ENCODE results near the gene NEUROD6. TPM values are rescaled to one million over a fixed set of nuclear protein-coding genes. Genes with fewer than 3 reads are reported as not detected.

NEUROD6 gene
- not detected for total RNA-seq
- not detected for polyA plus RNA-seq
- long read RNA-seq, donor 1 = 0 reads
- long read RNA-seq, donor 2 = 0 reads

GRCh38 chr7:31340603-31341002 lies at the start of gene NEUROD6:
NEUROD6 (minus strand) TSS chr7:31340726; CDS start chr7:31339268, 1,458 bp downstream.
- Histone ChIP-seq H3K27me3 (ENCODE audit: control insufficient read depth in 1 of 2, insufficient read depth in 2 of 2, low read length in 1 of 2) (no peaks in the 10 kb centered on the region), H3K27ac (ENCODE audit: low read depth in 1 of 2, low read length in 2 of 2) (no peak within 1 kb of the TSS), H3K36me3 (ENCODE audit: control insufficient read depth in 1 of 2, insufficient read depth in 2 of 2, low read length in 1 of 2) (no peaks in the 10 kb centered on the region), H3K4me1 (ENCODE audit: control insufficient read depth in 1 of 2, insufficient read depth in 2 of 2, low read length in 2 of 2) (no peaks in the 10 kb centered on the region), H3K4me3 (ENCODE audit: low read length in 2 of 2) (no peak within 1 kb of the TSS), H3K9me3 (ENCODE audit: control insufficient read depth, low read length) (no peaks in the 10 kb centered on the region)
- WGBS, 2 donors = 63 to 65% methylated on average over 6 of the region's 6 CpGs
- no peak for ATAC-seq (ENCODE audit: low FRiP score)
- no peak for DNase-seq
- intact Hi-C loops (cut with DNase I) = no loop called here

GRCh38 chr7:31384466-31384865 lies 43.9 kb upstream of the NEUROD6 start:
- DNase-seq = no peak
- no peak overlapping the region for H3K27ac ChIP-seq (ENCODE audit: low read depth in 1 of 2, low read length in 2 of 2)
- no peaks in the 10 kb centered on the region for H3K27me3 ChIP-seq (ENCODE audit: control insufficient read depth in 1 of 2, insufficient read depth in 2 of 2, low read length in 1 of 2)
- H3K4me3 ChIP-seq (ENCODE audit: low read length in 2 of 2) = no peak overlapping the region
- no peaks in the 10 kb centered on the region for H3K36me3 ChIP-seq (ENCODE audit: control insufficient read depth in 1 of 2, insufficient read depth in 2 of 2, low read length in 1 of 2)
- WGBS, 2 donors = 28 to 31% methylated on average over 4 of the region's 4 CpGs
- no peaks in the 10 kb centered on the region for H3K4me1 ChIP-seq (ENCODE audit: control insufficient read depth in 1 of 2, insufficient read depth in 2 of 2, low read length in 2 of 2)
- H3K9me3 ChIP-seq (ENCODE audit: control insufficient read depth, low read length) = no peaks in the 10 kb centered on the region
- intact Hi-C loops (cut with DNase I) = no loop called here
- ATAC-seq (ENCODE audit: low FRiP score) = no peak

GRCh38 chr7:31382722-31383121 lies 42.2 kb upstream of the NEUROD6 start:
- 67 to 72% methylated on average over 2 of the region's 2 CpGs for WGBS, 2 donors
- Histone ChIP-seq H3K36me3 (ENCODE audit: control insufficient read depth in 1 of 2, insufficient read depth in 2 of 2, low read length in 1 of 2) (no peaks in the 10 kb centered on the region), H3K9me3 (ENCODE audit: control insufficient read depth, low read length) (no peaks in the 10 kb centered on the region), H3K27me3 (ENCODE audit: control insufficient read depth in 1 of 2, insufficient read depth in 2 of 2, low read length in 1 of 2) (no peaks in the 10 kb centered on the region), H3K4me3 (ENCODE audit: low read length in 2 of 2) (no peak overlapping the region), H3K4me1 (ENCODE audit: control insufficient read depth in 1 of 2, insufficient read depth in 2 of 2, low read length in 2 of 2) (no peaks in the 10 kb centered on the region), H3K27ac (ENCODE audit: low read depth in 1 of 2, low read length in 2 of 2) (no peak overlapping the region)
- DNase-seq (no peak), ATAC-seq (ENCODE audit: low FRiP score) (no peak)
- intact Hi-C loops (cut with DNase I) = no loop called here

GRCh38 chr7:31373337-31374289 lies 33.1 kb upstream of the NEUROD6 start:
- no peak for DNase-seq
- WGBS, 2 donors = 78 to 80% methylated on average over 12 of the region's 12 CpGs
- Histone ChIP-seq H3K27ac (ENCODE audit: low read depth in 1 of 2, low read length in 2 of 2) (no peak overlapping the region), H3K4me3 (ENCODE audit: low read length in 2 of 2) (no peak overlapping the region), H3K36me3 (ENCODE audit: control insufficient read depth in 1 of 2, insufficient read depth in 2 of 2, low read length in 1 of 2) (no peaks in the 10 kb centered on the region), H3K27me3 (ENCODE audit: control insufficient read depth in 1 of 2, insufficient read depth in 2 of 2, low read length in 1 of 2) (no peaks in the 10 kb centered on the region), H3K9me3 (ENCODE audit: control insufficient read depth, low read length) (no peaks in the 10 kb centered on the region), H3K4me1 (ENCODE audit: control insufficient read depth in 1 of 2, insufficient read depth in 2 of 2, low read length in 2 of 2) (no peaks in the 10 kb centered on the region)
- ATAC-seq (ENCODE audit: low FRiP score) = no peak
- intact Hi-C loops (cut with DNase I) = loop anchor here in 1 of 2 donors (2.0 kb wide), 1 partner anchor 261 kb away; no protein-coding TSS in a partner anchor

- ATAC-seq (ENCODE audit: low FRiP score) = no peak
- Histone ChIP-seq H3K4me3 (ENCODE audit: low read length in 2 of 2) (no peak overlapping the region), H3K9me3 (ENCODE audit: control insufficient read depth, low read length) (no peaks in the 10 kb centered on the region), H3K27ac (ENCODE audit: low read depth in 1 of 2, low read length in 2 of 2) (no peak overlapping the region), H3K27me3 (ENCODE audit: control insufficient read depth in 1 of 2, insufficient read depth in 2 of 2, low read length in 1 of 2) (no peaks in the 10 kb centered on the region), H3K36me3 (ENCODE audit: control insufficient read depth in 1 of 2, insufficient read depth in 2 of 2, low read length in 1 of 2) (no peaks in the 10 kb centered on the region), H3K4me1 (ENCODE audit: control insufficient read depth in 1 of 2, insufficient read depth in 2 of 2, low read length in 2 of 2) (no peaks in the 10 kb centered on the region)
- intact Hi-C loops (cut with DNase I) = loop anchor here in 1 of 2 donors (2.0 kb wide), 1 partner anchor 262 kb away; no protein-coding TSS in a partner anchor
- 72% methylated on average over 11 of the region's 11 CpGs for WGBS, 2 donors
- no peak for DNase-seq
These were observed 31.9 kb upstream of the NEUROD6 start for GRCh38 chr7:31372231-31372959.

GRCh38 chr7:31371621-31372020 lies 31.1 kb upstream of the NEUROD6 start:
- DNase-seq = no peak
- H3K4me1 ChIP-seq (ENCODE audit: control insufficient read depth in 1 of 2, insufficient read depth in 2 of 2, low read length in 2 of 2) = no peaks in the 10 kb centered on the region
- no peaks in the 10 kb centered on the region for H3K36me3 ChIP-seq (ENCODE audit: control insufficient read depth in 1 of 2, insufficient read depth in 2 of 2, low read length in 1 of 2)
- no peaks in the 10 kb centered on the region for H3K27me3 ChIP-seq (ENCODE audit: control insufficient read depth in 1 of 2, insufficient read depth in 2 of 2, low read length in 1 of 2)
- 67% methylated on average over 2 of the region's 2 CpGs for WGBS, 2 donors
- intact Hi-C loops (cut with DNase I) = loop anchor here in 1 of 2 donors (2.0 kb wide), 1 partner anchor 263 kb away; no protein-coding TSS in a partner anchor
- H3K27ac ChIP-seq (ENCODE audit: low read depth in 1 of 2, low read length in 2 of 2) = no peak overlapping the region
- H3K4me3 ChIP-seq (ENCODE audit: low read length in 2 of 2) = no peak overlapping the region
- ATAC-seq (ENCODE audit: low FRiP score) = no peak
- no peaks in the 10 kb centered on the region for H3K9me3 ChIP-seq (ENCODE audit: control insufficient read depth, low read length)

GRCh38 chr7:31370609-31371008 lies 30.1 kb upstream of the NEUROD6 start:
- H3K4me1 ChIP-seq (ENCODE audit: control insufficient read depth in 1 of 2, insufficient read depth in 2 of 2, low read length in 2 of 2) = no peaks in the 10 kb centered on the region
- intact Hi-C loops (cut with DNase I) = no loop called here
- 32% methylated on average over 3 of the region's 3 CpGs for WGBS, 2 donors
- no peaks in the 10 kb centered on the region for H3K36me3 ChIP-seq (ENCODE audit: control insufficient read depth in 1 of 2, insufficient read depth in 2 of 2, low read length in 1 of 2)
- H3K27ac ChIP-seq (ENCODE audit: low read depth in 1 of 2, low read length in 2 of 2) = no peak overlapping the region
- ATAC-seq (ENCODE audit: low FRiP score) (no peak), DNase-seq (no peak)
- no peaks in the 10 kb centered on the region for H3K27me3 ChIP-seq (ENCODE audit: control insufficient read depth in 1 of 2, insufficient read depth in 2 of 2, low read length in 1 of 2)
- no peaks in the 10 kb centered on the region for H3K9me3 ChIP-seq (ENCODE audit: control insufficient read depth, low read length)
- H3K4me3 ChIP-seq (ENCODE audit: low read length in 2 of 2) = no peak overlapping the region

GRCh38 chr7:31368620-31369019 lies 28.1 kb upstream of the NEUROD6 start:
- H3K4me3 ChIP-seq (ENCODE audit: low read length in 2 of 2) = no peak overlapping the region
- no peak overlapping the region for H3K27ac ChIP-seq (ENCODE audit: low read depth in 1 of 2, low read length in 2 of 2)
- H3K4me1 ChIP-seq (ENCODE audit: control insufficient read depth in 1 of 2, insufficient read depth in 2 of 2, low read length in 2 of 2) = no peaks in the 10 kb centered on the region
- H3K36me3 ChIP-seq (ENCODE audit: control insufficient read depth in 1 of 2, insufficient read depth in 2 of 2, low read length in 1 of 2) = no peaks in the 10 kb centered on the region
- intact Hi-C loops (cut with DNase I) = no loop called here
- H3K27me3 ChIP-seq (ENCODE audit: control insufficient read depth in 1 of 2, insufficient read depth in 2 of 2, low read length in 1 of 2) = no peaks in the 10 kb centered on the region
- H3K9me3 ChIP-seq (ENCODE audit: control insufficient read depth, low read length) = no peaks in the 10 kb centered on the region
- DNase-seq (no peak), ATAC-seq (ENCODE audit: low FRiP score) (no peak)
- WGBS, 2 donors = 87 to 88% methylated on average over 10 of the region's 10 CpGs
